ENCODE measurements around the gene GATD1. TPM values are rescaled to one million over a fixed set of nuclear protein-coding genes. Genes with fewer than 3 reads are reported as not detected.

The GATD1 gene
- total RNA-seq, 2 experiments from 2014 or later: 109 to 117 TPM

GRCh38 chr11:729492-730074 is 47.7 kb downstream of the GATD1 start:
- no peak for DNase-seq (ENCODE audit: low spot score)
- Histone ChIP-seq H3K4me1 (ENCODE audit: insufficient read depth, low read length, poor library complexity, severe bottlenecking) (peaks cover 32% of the 10 kb centered on the region), H3K27ac (ENCODE audit: low read depth, low read length, poor library complexity, severe bottlenecking) (no peak overlapping the region), H2AFZ (ENCODE audit: low read length) (no peak overlapping the region), H3K4me3 (ENCODE audit: low read depth, low read length, poor library complexity, severe bottlenecking) (no peak overlapping the region), H4K20me1 (ENCODE audit: insufficient read depth, low read length) (no peaks in the 10 kb centered on the region), H3K9me2 (ENCODE audit: insufficient read depth, low read length) (no peaks in the 10 kb centered on the region), H3K36me3 (ENCODE audit: insufficient read depth, low read length) (no peaks in the 10 kb centered on the region), H3K79me2 (ENCODE audit: insufficient read depth, low read depth, low read length) (no peaks in the 10 kb centered on the region), H3K9me3 (ENCODE audit: low read length) (no peaks in the 10 kb centered on the region), H3K4me2 (ENCODE audit: low read length) (peak overlapping the region; percentile 20; the same call in 1 of the 2 replicates)
- no TSS peak for BruUV-seq (replicated peaks)
- POLR2A ChIA-PET: no interaction called here
- intact Hi-C loops (cut with micrococcal nuclease; ENCODE audit: unreplicated experiment): no loop called here
- CTCF ChIA-PET (ENCODE audit: unreplicated experiment): no interaction called here
- TF ChIP-seq EZH2phosphoT487 (IDR thresholded peaks at IDR 0.05; ENCODE audit: borderline replicate concordance, low read depth, low read length): no peak
- no peak for TF ChIP-seq CTCF (conservative IDR thresholded peaks at IDR 0.05; ENCODE audit: low read length)

GRCh38 chr11:728901-729491 is 48.3 kb downstream of the GATD1 start:
- H4K20me1 ChIP-seq (ENCODE audit: insufficient read depth, low read length): no peaks in the 10 kb centered on the region
- no peak overlapping the region for H3K27ac ChIP-seq (ENCODE audit: low read depth, low read length, poor library complexity, severe bottlenecking)
- no peak overlapping the region for H3K4me3 ChIP-seq (ENCODE audit: low read depth, low read length, poor library complexity, severe bottlenecking)
- no peak overlapping the region; the same call in 1 of the 2 replicates for H3K4me2 ChIP-seq (ENCODE audit: low read length)
- H3K36me3 ChIP-seq (ENCODE audit: insufficient read depth, low read length): no peaks in the 10 kb centered on the region
- no peaks in the 10 kb centered on the region for H3K9me2 ChIP-seq (ENCODE audit: insufficient read depth, low read length)
- no peak for DNase-seq (ENCODE audit: low spot score)
- POLR2A ChIA-PET: no interaction called here
- CTCF ChIA-PET (ENCODE audit: unreplicated experiment): no interaction called here
- no TSS peak for BruUV-seq (replicated peaks)
- H2AFZ ChIP-seq (ENCODE audit: low read length): no peak overlapping the region
- H3K4me1 ChIP-seq (ENCODE audit: insufficient read depth, low read length, poor library complexity, severe bottlenecking): peaks cover 37% of the 10 kb centered on the region
- H3K79me2 ChIP-seq (ENCODE audit: insufficient read depth, low read depth, low read length): no peaks in the 10 kb centered on the region
- intact Hi-C loops (cut with micrococcal nuclease; ENCODE audit: unreplicated experiment): loop anchor here (1.0 kb wide), 1 partner anchor 36 kb away; no protein-coding TSS in a partner anchor
- H3K9me3 ChIP-seq (ENCODE audit: low read length): no peaks in the 10 kb centered on the region
- TF ChIP-seq CTCF (conservative IDR thresholded peaks at IDR 0.05; ENCODE audit: low read length) (no peak), EZH2phosphoT487 (IDR thresholded peaks at IDR 0.05; ENCODE audit: borderline replicate concordance, low read depth, low read length) (no peak)
